Measurements from ENCODE around the gene ABCC8.

The ABCC8 gene

DNA sequence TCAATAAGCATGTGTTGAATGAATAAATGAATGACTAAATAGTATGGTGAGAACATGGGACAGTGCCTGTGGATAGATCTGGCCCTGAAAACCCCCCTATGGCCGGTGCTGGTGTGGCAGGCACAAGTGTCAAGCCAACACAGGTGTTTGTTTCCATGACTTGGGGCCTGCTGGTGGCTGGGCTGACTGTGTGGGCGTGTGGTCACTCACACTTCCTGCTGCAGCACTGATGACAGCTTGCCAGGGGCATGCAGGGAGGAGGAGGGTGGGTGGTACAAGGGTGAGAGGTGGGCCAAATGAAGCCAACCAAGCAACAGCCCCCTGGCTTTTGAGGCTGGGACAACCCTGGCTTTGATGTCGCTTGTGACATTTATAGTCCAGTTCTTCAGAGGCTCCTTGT is 30.3 kb upstream of the ABCC8 start:
- TF ChIP-seq, protein P1, sequence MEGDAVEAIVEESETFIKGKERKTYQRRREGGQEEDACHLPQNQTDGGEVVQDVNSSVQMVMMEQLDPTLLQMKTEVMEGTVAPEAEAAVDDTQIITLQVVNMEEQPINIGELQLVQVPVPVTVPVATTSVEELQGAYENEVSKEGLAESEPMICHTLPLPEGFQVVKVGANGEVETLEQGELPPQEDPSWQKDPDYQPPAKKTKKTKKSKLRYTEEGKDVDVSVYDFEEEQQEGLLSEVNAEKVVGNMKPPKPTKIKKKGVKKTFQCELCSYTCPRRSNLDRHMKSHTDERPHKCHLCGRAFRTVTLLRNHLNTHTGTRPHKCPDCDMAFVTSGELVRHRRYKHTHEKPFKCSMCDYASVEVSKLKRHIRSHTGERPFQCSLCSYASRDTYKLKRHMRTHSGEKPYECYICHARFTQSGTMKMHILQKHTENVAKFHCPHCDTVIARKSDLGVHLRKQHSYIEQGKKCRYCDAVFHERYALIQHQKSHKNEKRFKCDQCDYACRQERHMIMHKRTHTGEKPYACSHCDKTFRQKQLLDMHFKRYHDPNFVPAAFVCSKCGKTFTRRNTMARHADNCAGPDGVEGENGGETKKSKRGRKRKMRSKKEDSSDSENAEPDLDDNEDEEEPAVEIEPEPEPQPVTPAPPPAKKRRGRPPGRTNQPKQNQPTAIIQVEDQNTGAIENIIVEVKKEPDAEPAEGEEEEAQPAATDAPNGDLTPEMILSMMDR (IDR thresholded peaks at IDR 0.05; ENCODE audit: borderline replicate concordance, insufficient read depth, low read depth, low read length): no peak
- no peak overlapping the region for H3K4me3 ChIP-seq (ENCODE audit: low read depth, low read length)

DNA sequence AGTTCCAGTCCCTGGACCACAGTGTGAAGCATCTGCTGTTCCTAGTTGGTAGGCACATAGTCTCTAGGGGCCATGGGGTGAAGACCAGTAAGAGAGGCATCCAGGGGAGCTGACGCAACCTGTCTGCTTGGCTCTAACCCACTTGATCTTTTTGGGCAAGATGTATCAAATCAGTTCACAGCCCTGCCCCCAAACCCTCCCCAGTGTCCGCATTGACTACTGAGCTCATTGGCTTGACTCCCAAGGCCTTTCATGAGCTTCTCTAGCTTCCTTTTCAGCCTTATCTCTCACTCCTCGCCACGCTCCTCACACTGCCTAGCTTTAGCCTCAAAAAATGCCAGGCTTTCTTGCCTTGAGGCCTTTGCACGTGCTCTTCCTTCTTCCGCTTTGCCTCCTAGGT is 29.7 kb upstream of the ABCC8 start:
- no peak overlapping the region for H3K4me3 ChIP-seq (ENCODE audit: low read depth, low read length)
- TF ChIP-seq, protein P1 (IDR thresholded peaks at IDR 0.05; ENCODE audit: borderline replicate concordance, insufficient read depth, low read depth, low read length): no peak

DNA sequence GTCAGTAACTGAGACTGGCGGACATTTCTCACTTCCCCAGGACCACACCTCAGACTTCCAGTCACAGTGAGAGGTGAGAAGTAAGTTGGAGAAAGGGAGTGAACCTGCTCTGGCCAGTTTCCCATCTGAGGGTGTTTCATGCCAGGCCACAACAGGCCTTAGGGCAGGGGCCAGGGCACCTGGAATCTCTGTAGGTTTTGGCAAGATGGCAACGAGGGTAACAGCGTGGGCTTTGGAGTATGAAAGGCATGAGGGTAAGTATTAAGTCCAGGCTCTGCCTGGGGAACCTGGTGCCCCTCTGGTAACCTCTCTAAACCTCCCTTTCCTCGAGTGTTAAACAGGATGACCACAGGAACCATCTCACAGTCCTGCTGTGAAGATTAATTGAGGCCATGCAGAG is 28.5 kb upstream of the ABCC8 start:
- no peak overlapping the region for H3K4me3 ChIP-seq (ENCODE audit: low read depth, low read length)
- TF ChIP-seq, protein P1 (IDR thresholded peaks at IDR 0.05; ENCODE audit: borderline replicate concordance, insufficient read depth, low read depth, low read length): no peak

DNA sequence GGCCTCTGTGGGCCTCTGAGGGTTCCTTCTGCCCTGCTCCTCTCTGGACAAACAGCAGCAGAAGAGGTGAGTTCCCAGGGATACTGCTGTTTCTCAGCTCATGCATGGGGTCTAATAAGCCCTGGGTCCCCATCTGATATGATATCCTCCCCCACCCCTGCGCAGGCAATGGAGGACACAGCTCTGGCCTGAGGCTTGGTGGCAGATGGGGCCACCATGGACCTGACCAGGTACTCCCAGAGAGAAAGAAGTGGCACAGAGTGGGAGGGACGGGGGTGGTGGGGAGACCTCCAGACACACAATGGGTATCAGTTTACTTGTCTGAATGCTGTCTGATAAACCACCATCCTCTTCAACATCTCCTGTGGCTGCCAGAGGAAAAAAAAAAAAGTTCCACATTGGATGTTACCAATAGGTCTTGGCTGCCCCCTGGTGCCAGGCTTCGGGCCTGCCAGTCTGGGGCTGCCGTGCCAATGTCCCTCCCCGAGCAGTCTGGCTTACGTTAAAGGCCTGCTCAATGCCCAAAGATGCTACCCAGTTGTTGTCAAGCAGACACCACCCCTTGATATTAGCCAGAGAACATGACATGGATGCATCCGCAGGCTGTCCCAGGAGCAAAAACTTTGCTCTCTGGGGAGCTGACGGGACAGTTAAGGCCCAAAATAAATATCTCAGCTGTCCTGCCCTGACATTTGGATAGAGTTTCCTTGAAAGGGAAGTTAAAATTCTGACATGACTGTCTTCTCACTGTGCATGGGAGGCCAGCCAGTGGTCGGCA is 27.9 kb upstream of the ABCC8 start:
- no peak overlapping the region for H3K4me3 ChIP-seq (ENCODE audit: low read depth, low read length)
- TF ChIP-seq, protein P1 (IDR thresholded peaks at IDR 0.05; ENCODE audit: borderline replicate concordance, insufficient read depth, low read depth, low read length): peak; percentile 84

DNA sequence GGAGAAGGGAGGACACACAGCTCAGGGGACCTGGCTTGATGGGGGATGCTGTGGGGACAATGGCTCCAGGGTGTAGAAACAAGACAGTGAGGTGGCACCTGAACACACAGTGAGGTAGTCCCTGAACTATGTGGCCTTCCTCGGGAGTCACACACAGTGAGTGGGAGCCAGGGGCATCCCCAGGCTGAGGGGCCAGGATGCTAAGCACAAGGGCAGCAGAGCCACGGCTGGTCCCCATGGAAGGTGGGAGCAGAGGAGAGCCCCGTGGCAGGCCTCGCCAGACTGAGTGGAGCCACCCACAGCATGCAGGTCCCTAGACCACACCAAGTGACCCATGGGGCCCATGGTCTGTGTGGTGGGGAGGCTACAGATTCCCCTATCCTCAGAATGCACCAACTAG is 26.0 kb upstream of the ABCC8 start:
- H3K4me3 ChIP-seq (ENCODE audit: low read depth, low read length): no peak overlapping the region
- TF ChIP-seq, protein P1 (IDR thresholded peaks at IDR 0.05; ENCODE audit: borderline replicate concordance, insufficient read depth, low read depth, low read length): no peak

DNA sequence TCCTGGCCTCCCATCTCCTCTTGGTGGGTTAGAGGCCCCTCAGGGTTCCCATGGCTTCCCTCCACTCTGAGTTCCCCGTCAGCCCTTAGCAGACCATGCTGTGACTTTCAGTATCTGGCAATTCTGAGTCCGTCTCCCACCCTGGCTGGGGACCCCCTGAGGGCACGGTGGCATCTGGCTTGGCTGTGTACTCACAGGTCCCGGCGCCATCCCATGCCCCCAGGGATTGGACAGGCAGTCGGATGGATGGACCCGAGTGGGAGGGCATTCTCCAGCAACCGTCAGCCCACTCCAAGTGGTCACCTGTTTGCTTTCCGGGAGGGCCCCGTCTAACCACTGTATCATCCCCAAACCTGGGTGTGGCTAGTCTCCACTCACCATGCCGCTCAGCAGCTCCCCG is 24.0 kb upstream of the ABCC8 start:
- H3K4me3 ChIP-seq (ENCODE audit: low read depth, low read length): no peak overlapping the region
- TF ChIP-seq, protein P1 (IDR thresholded peaks at IDR 0.05; ENCODE audit: borderline replicate concordance, insufficient read depth, low read depth, low read length): no peak

DNA sequence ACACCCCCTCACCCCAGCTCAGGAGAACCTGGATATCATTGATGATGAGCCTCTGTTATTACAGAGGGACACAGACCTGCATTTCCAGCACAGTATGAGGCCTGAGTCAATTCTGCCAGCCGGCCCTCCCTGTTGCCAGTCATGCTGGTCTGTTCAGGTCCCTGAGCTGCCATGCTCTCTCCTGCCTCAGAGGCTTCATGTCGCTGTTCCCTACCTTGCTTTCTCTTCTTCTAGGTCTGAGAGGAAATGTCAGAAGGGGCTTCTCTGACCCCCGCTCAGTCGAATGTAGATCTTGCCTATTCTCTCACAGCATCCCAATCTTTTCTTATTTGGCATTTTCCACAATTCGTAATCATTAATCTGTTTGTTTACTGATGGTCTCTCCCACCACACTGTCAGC is 21.8 kb upstream of the ABCC8 start:
- TF ChIP-seq, protein P1 (IDR thresholded peaks at IDR 0.05; ENCODE audit: borderline replicate concordance, insufficient read depth, low read depth, low read length): peak; percentile 38; the same call in 1 of the 2 replicates
- no peak overlapping the region for H3K4me3 ChIP-seq (ENCODE audit: low read depth, low read length)

Measured in GM12875 (cell line).